Ishikawa (cell line): ENCODE data around the gene NOB1.

Experiments
- CEBPB ChIP-seq: IDR thresholded peaks from 2 replicates; pipeline ENCODE4 v1.6.1; 2012
- CREB1 ChIP-seq: IDR thresholded peaks from 2 replicates; pipeline ENCODE4 v1.6.1; 2012; ENCODE audit warnings: low read depth
- EGR1 ChIP-seq: IDR thresholded peaks from 2 replicates; pipeline ENCODE4 v1.6.1; 2012
- EP300 ChIP-seq: IDR thresholded peaks from 2 replicates; pipeline ENCODE4 v1.6.1; 2012; ENCODE audit warnings: borderline replicate concordance
- FOXM1 ChIP-seq: IDR thresholded peaks from 2 replicates; pipeline ENCODE4 v1.6.1; 2012; ENCODE audit warnings: low read depth, borderline replicate concordance
- NFIC ChIP-seq: IDR thresholded peaks from 2 replicates; pipeline ENCODE4 v1.6.1; 2012
- RAD21 ChIP-seq: IDR thresholded peaks from 2 replicates; pipeline ENCODE4 v1.6.1; 2012; ENCODE audit warnings: low read depth
- TAF1 ChIP-seq: IDR thresholded peaks from 2 replicates; pipeline ENCODE4 v1.6.1; 2012; ENCODE audit warnings: low read depth, mild to moderate bottlenecking
- TCF12 ChIP-seq: IDR thresholded peaks from 2 replicates; pipeline ENCODE4 v1.6.1; 2012; ENCODE audit warnings: low read depth
- TEAD4 ChIP-seq: IDR thresholded peaks from 2 replicates; pipeline ENCODE4 v1.6.1; 2012
- YY1 ChIP-seq: IDR thresholded peaks from 2 replicates; pipeline ENCODE4 v1.6.1; 2012; ENCODE audit warnings: low read depth
- ZBTB7A ChIP-seq: IDR thresholded peaks from 2 replicates; pipeline ENCODE4 v1.6.1; 2012; ENCODE audit warnings: low read depth
- TF ChIP-seq, protein P1 (sequence below): IDR thresholded peaks from 2 replicates; pipeline ENCODE4 v1.6.1; 2012
- TF ChIP-seq, protein P2 (sequence below): IDR thresholded peaks from 2 replicates; pipeline ENCODE4 v1.6.1; 2012; ENCODE audit warnings: low read depth, mild to moderate bottlenecking
- TF ChIP-seq, protein P3 (sequence below): IDR thresholded peaks from 2 replicates; pipeline ENCODE4 v1.6.1; 2012

Gene NOB1

GRCh38 chr16:69798466-69798865, 43.7 kb upstream of the NOB1 start:
- TF ChIP-seq, protein P1, sequence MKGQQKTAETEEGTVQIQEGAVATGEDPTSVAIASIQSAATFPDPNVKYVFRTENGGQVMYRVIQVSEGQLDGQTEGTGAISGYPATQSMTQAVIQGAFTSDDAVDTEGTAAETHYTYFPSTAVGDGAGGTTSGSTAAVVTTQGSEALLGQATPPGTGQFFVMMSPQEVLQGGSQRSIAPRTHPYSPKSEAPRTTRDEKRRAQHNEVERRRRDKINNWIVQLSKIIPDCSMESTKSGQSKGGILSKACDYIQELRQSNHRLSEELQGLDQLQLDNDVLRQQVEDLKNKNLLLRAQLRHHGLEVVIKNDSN: no peak
- TF ChIP-seq YY1 (no peak), TAF1 (no peak), EGR1 (no peak), CEBPB (no peak), CREB1 (no peak), RAD21 (no peak), NFIC (no peak), EP300 (no peak), TEAD4 (no peak), ZBTB7A (no peak), FOXM1 (no peak), TCF12 (no peak)
- TF ChIP-seq, protein P2, sequence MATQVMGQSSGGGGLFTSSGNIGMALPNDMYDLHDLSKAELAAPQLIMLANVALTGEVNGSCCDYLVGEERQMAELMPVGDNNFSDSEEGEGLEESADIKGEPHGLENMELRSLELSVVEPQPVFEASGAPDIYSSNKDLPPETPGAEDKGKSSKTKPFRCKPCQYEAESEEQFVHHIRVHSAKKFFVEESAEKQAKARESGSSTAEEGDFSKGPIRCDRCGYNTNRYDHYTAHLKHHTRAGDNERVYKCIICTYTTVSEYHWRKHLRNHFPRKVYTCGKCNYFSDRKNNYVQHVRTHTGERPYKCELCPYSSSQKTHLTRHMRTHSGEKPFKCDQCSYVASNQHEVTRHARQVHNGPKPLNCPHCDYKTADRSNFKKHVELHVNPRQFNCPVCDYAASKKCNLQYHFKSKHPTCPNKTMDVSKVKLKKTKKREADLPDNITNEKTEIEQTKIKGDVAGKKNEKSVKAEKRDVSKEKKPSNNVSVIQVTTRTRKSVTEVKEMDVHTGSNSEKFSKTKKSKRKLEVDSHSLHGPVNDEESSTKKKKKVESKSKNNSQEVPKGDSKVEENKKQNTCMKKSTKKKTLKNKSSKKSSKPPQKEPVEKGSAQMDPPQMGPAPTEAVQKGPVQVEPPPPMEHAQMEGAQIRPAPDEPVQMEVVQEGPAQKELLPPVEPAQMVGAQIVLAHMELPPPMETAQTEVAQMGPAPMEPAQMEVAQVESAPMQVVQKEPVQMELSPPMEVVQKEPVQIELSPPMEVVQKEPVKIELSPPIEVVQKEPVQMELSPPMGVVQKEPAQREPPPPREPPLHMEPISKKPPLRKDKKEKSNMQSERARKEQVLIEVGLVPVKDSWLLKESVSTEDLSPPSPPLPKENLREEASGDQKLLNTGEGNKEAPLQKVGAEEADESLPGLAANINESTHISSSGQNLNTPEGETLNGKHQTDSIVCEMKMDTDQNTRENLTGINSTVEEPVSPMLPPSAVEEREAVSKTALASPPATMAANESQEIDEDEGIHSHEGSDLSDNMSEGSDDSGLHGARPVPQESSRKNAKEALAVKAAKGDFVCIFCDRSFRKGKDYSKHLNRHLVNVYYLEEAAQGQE: no peak
- TF ChIP-seq, protein P3, sequence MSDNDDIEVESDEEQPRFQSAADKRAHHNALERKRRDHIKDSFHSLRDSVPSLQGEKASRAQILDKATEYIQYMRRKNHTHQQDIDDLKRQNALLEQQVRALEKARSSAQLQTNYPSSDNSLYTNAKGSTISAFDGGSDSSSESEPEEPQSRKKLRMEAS: no peak

DNA sequence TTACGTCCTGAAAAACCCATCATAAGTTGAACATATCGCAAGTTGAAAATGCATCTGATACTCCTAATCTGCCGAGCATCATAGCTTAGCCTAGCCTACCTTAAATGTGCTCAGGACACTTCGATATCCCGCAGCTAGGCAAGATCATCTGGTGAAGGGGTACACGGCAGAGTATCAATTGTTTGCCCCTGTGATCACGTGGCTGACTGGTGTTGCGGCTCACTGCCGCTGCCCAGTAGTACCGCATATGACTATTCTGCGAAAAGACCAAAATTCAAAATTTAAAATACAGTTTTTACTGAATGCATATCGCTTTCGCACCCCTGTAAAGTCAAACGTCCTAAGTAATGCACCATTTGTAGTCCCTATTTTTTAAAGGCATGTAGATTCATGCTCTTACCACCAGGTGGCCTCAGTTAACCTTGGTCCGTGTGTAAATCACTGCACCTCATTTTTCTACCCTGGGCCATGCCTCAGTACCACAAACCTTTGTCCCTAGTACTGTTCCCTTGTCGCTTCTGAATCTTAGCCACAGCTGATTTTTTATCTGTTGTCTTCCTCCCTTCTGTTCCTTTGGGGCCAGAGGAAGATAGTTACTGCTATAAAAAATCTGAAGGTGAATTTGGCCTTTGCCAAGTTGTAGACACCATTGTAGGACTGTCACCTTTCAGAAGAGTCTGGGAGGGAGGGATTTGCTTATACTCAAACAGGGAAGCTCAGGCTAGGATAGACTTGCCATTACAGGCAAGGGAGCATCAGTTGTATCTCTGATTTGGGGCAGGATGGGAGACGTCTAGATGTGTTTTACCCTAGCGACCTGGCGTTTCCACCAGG, 41.8 kb upstream of the NOB1 start:
- TF ChIP-seq RAD21: peak; percentile 93
- no peak for TF ChIP-seq NFIC
- no peak for TF ChIP-seq EGR1
- TF ChIP-seq CEBPB: no peak
- TF ChIP-seq, protein P1: no peak
- TF ChIP-seq ZBTB7A: no peak
- no peak for TF ChIP-seq EP300

- TF ChIP-seq EP300: no peak
- TF ChIP-seq, protein P1: no peak
- TF ChIP-seq, protein P2: no peak
- TF ChIP-seq TEAD4: no peak
- no peak for TF ChIP-seq TCF12
- TF ChIP-seq, protein P3: no peak
- no peak for TF ChIP-seq ZBTB7A
- TF ChIP-seq FOXM1: no peak
- TF ChIP-seq CREB1: no peak
- TF ChIP-seq RAD21: no peak
- TF ChIP-seq YY1: no peak
- TF ChIP-seq NFIC: no peak
- no peak for TF ChIP-seq EGR1
- TF ChIP-seq CEBPB: no peak
- TF ChIP-seq TAF1: no peak
These were observed 39.8 kb upstream of the NOB1 start for GRCh38 chr16:69794486-69794885.

DNA sequence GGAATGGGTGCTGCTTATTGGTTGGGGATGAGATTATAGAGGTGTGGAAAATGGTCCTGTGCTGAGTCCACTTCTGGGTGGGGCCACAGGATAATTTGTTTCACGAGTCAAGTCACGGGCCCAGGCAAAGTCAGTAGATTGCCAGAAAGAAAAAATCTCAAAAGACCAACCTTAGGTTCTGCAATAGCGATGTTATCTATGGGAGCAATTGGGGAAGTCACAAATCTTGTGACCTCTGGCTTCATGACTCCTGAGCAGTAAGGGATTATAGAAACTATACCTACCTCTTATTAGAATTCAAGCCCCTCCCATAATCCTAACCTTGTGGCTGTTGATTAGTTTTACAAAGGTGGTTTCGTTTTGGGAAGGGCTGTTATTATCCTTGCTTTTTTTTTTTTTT, 38.8 kb upstream of the NOB1 start:
- TF ChIP-seq RAD21 (no peak), TEAD4 (no peak), NFIC (no peak), YY1 (no peak), ZBTB7A (no peak), EGR1 (no peak), CEBPB (no peak), FOXM1 (no peak), EP300 (no peak), TCF12 (no peak), TAF1 (no peak), CREB1 (no peak)
- TF ChIP-seq, protein P1: no peak
- TF ChIP-seq, protein P2: no peak
- TF ChIP-seq, protein P3: no peak
